ENCODE data around the gene ABHD5. TPM values are rescaled to one million over a fixed set of nuclear protein-coding genes. Genes with fewer than 3 reads are reported as not detected.

The ABHD5 gene
- total and polyA plus RNA-seq, 2 of the 13 experiments (the other 11 are each of a cell fraction or from before 2014, with no cell fraction given), result 4.5 to 13.3 TPM

DNA sequence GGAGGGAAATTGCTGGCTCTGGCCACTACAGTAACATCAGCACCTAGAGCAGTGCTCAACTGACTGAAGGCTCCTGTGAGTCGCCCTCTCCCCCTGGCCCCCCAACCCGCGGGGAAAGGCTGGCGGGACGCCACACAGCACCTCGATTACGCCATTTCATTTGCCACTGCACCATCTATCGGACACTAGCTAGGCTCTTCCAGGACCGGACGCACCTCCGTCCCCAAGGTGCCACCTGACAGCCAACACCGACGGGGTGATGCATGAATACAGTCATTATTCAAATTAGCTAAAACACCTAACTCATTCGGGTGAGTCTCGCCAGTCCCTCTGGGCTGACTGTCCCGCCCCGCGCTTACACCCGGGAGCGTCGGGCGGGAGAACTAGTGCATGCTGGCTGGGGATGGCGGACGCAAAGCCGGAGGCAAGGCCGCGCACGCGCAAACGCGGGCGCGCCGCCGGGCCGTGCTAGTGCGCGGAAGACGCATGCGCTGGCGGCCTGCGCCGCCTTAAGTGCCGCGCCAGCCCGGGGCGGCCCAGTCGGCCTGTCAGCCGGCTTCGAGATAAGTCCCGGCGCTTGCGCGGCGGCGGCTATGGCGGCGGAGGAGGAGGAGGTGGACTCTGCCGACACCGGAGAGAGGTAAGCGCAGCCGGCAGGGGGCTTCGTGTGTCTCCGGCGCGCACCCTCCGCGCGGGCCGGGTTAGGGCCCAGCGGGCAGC, at the start of gene ABHD5 (continued):
- 0 out of 2 replicates have a peak, but pooled peaks have one; percentile 73 for TF ChIP-seq ZNF235 (CRISPR knock-in tag; IDR thresholded peaks at IDR 0.05; ENCODE audit: borderline replicate concordance)
- peak; percentile 63 for TF ChIP-seq AGO2 (optimal IDR thresholded peaks at IDR 0.05; ENCODE audit: low read depth, low read length)
- TF ChIP-seq, protein P1, sequence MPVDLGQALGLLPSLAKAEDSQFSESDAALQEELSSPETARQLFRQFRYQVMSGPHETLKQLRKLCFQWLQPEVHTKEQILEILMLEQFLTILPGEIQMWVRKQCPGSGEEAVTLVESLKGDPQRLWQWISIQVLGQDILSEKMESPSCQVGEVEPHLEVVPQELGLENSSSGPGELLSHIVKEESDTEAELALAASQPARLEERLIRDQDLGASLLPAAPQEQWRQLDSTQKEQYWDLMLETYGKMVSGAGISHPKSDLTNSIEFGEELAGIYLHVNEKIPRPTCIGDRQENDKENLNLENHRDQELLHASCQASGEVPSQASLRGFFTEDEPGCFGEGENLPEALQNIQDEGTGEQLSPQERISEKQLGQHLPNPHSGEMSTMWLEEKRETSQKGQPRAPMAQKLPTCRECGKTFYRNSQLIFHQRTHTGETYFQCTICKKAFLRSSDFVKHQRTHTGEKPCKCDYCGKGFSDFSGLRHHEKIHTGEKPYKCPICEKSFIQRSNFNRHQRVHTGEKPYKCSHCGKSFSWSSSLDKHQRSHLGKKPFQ (CRISPR knock-in tag; IDR thresholded peaks at IDR 0.05; ENCODE audit: insufficient replicate concordance), result peak; percentile 60
- peak; percentile 97; the same call in 1 of the 2 replicates for TF ChIP-seq PAWR (CRISPR knock-in tag; IDR thresholded peaks at IDR 0.05; ENCODE audit: borderline replicate concordance)
- peak; percentile 96; the same call in 1 of the 2 replicates for TF ChIP-seq ZNF775 (CRISPR knock-in tag; IDR thresholded peaks at IDR 0.05; ENCODE audit: borderline replicate concordance)
- TF ChIP-seq NR3C1 (CRISPR knock-in tag; IDR thresholded peaks at IDR 0.05), result no peak
- 0 out of 2 replicates have a peak, but pooled peaks have one; percentile 57 for TF ChIP-seq ZNF839 (CRISPR knock-in tag; IDR thresholded peaks at IDR 0.05; ENCODE audit: borderline replicate concordance)
- peak; percentile 94 for TF ChIP-seq ZNF274 (CRISPR knock-in tag; IDR thresholded peaks at IDR 0.05)
- TF ChIP-seq SIN3B (IDR thresholded peaks at IDR 0.05; ENCODE audit: low read length), result no peak
- peak; percentile 20; the same call in 1 of the 2 replicates for TF ChIP-seq FOXA3 (CRISPR knock-in tag; IDR thresholded peaks at IDR 0.05)
- TF ChIP-seq, protein P2, sequence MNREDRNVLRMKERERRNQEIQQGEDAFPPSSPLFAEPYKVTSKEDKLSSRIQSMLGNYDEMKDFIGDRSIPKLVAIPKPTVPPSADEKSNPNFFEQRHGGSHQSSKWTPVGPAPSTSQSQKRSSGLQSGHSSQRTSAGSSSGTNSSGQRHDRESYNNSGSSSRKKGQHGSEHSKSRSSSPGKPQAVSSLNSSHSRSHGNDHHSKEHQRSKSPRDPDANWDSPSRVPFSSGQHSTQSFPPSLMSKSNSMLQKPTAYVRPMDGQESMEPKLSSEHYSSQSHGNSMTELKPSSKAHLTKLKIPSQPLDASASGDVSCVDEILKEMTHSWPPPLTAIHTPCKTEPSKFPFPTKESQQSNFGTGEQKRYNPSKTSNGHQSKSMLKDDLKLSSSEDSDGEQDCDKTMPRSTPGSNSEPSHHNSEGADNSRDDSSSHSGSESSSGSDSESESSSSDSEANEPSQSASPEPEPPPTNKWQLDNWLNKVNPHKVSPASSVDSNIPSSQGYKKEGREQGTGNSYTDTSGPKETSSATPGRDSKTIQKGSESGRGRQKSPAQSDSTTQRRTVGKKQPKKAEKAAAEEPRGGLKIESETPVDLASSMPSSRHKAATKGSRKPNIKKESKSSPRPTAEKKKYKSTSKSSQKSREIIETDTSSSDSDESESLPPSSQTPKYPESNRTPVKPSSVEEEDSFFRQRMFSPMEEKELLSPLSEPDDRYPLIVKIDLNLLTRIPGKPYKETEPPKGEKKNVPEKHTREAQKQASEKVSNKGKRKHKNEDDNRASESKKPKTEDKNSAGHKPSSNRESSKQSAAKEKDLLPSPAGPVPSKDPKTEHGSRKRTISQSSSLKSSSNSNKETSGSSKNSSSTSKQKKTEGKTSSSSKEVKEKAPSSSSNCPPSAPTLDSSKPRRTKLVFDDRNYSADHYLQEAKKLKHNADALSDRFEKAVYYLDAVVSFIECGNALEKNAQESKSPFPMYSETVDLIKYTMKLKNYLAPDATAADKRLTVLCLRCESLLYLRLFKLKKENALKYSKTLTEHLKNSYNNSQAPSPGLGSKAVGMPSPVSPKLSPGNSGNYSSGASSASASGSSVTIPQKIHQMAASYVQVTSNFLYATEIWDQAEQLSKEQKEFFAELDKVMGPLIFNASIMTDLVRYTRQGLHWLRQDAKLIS (CRISPR knock-in tag; IDR thresholded peaks at IDR 0.05), result no peak
- TF ChIP-seq HMG20A (CRISPR knock-in tag; IDR thresholded peaks at IDR 0.05; ENCODE audit: borderline replicate concordance), result no peak
- TF ChIP-seq ZBTB14 (CRISPR knock-in tag; IDR thresholded peaks at IDR 0.05), result peak; percentile 88
- TF ChIP-seq ATM (IDR thresholded peaks at IDR 0.05; ENCODE audit: borderline replicate concordance), result no peak
- TF ChIP-seq ZNF605 (CRISPR knock-in tag; IDR thresholded peaks at IDR 0.05), result peak; percentile 91
- no peak for TF ChIP-seq ZNF136 (CRISPR knock-in tag; IDR thresholded peaks at IDR 0.05; ENCODE audit: low read depth)
- no peak for TF ChIP-seq ZNF432 (CRISPR knock-in tag; IDR thresholded peaks at IDR 0.05; ENCODE audit: borderline replicate concordance)
- TF ChIP-seq ATRX (CRISPR knock-in tag; IDR thresholded peaks at IDR 0.05; ENCODE audit: borderline replicate concordance), result no peak
- TF ChIP-seq KLF9 (CRISPR knock-in tag; IDR thresholded peaks at IDR 0.05; ENCODE audit: low read depth), result no peak

Measured in HepG2 (cell line).